ENCODE results near the gene CSNK1G1.

GRCh38 chr15:64288577-64288976, 67.4 kb downstream of the CSNK1G1 start:
- TF ChIP-seq CTCF (IDR thresholded peaks at IDR 0.05; ENCODE audit: low read depth, low read length), result no peak
- no peak for TF ChIP-seq POLR2A (IDR thresholded peaks at IDR 0.05; ENCODE audit: extremely low read depth, insufficient read length)

Measured in NB4 (cell line).